Activated CD4-positive, CD25-positive, alpha-beta regulatory T cell (primary cell): ENCODE data around the gene ATP8A2.
"Not testable (repeated sequence)": the region's sequence is repeated elsewhere in the genome, so short reads cannot be mapped to it uniquely, and the experiment has no call there.

Source experiments
- DNase-seq, 4 experiments: peaks; one replicate each; lab custom pipeline; 2025; lab: John Stamatoyannopoulos, UW

The ATP8A2 gene

DNA sequence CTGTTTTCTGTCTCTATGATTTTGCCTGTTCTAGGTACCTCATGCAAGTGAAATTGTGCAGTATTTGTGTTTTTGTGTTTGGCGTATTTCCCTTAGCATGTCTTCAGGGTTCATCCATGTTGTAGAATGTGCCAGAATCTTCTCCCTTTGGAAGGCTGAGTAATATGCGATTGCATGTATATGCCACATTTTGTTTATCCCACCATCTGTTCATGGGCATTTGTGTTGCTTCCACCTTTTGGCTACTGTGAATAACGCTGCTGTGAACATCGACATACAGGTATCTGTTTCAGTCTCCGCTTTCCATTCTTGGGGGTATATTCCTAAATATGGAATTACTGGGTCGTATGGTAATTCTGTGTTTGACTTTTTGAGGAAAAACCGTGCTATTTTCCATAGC lies 190.0 kb downstream of the ATP8A2 start:
- DNase-seq, result no peak

GRCh38 chr13:25570185-25570584 lies 198.4 kb downstream of the ATP8A2 start:
- DNase-seq, result no peak

- DNase-seq, result no peak
These were observed 199.5 kb downstream of the ATP8A2 start for GRCh38 chr13:25571237-25571636.

DNA sequence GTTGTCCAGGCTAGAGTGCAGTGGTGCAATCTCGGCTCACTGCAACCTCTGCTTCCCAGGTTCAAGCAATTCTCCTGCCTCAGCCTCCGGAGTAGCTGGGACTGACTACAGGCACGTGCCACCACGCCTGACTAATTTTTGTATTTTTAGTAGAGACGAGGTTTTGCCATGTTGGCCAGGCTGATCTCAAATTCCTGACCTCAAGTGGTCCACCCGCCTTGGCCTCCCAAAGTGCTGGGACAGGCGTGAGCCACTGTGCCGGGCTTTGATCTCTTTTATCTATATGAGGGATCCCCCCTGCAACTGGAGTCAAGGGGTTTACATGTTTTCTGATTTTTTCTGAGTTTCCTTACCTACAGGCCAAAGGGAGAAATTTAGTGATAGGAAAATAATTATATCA lies 200.4 kb downstream of the ATP8A2 start:
- not testable (repeated sequence) for DNase-seq

DNA sequence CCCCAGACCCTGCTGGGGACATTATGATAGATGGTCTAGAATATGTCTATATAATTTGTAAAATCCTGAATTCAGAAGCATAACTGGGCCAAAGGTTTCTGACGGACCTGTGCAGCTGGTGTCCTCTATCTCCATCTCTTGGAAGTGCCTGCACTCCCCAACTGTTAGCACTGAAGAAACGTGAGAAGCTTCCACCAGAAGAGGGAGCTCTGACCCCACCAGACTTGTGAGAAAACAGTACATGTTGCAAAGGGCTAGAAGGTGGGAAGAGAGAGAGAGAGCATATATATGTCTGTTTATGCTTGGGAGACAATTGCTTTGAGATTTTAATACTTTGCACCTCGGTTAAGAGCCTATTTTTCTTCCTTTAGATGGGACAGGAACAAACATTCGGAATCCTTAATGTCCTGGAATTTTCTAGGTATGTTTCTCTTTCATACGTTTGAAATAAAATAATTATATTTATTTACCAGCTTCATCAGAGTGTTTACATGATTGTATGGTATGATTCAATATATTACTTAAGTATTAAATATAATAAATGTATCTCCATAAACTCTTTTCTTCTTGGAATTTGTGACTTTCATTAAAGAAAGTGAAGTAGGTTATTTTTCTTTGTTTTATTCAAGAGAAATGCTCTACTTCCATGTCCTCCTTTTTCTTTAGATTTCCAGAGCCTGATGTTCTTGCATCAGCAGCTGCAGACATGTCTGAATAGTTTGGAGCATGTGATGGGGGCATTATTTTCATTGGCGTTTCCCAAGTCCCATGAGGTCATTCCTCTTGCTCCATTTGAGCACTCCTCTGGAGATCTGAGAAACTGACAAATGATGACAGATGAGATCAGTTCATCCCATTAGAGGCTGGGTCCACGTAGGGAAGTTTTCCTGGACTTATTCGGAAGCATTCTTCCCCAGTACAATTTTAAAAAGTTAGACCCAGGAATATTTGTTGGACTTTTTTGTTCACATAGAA lies 202.9 kb downstream of the ATP8A2 start:
- peak; percentile 7 to 27 (median 18) for DNase-seq

- DNase-seq, result no peak
These were observed 203.8 kb downstream of the ATP8A2 start for GRCh38 chr13:25575562-25575961.

GRCh38 chr13:25578526-25578925 lies 206.8 kb downstream of the ATP8A2 start:
- no peak for DNase-seq

DNA sequence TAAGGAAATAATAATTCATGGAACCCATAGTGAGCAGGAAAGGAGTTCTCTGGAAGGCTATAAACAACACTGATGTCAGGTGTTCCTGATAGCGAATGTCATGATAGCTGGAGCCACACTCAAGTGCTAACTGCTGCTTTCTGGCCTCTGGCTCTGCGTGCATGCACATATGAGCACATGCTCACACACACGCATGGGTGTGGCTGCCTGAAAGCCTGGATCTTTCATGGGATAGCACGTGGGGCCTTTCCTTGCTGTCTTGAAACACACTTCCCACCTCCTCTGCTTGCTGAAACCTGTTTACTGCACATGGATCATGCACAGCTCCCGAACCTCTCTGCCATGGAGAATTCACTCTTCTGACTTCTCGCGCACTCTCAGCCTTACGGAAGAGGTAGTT lies 207.4 kb downstream of the ATP8A2 start:
- DNase-seq, result no peak

DNA sequence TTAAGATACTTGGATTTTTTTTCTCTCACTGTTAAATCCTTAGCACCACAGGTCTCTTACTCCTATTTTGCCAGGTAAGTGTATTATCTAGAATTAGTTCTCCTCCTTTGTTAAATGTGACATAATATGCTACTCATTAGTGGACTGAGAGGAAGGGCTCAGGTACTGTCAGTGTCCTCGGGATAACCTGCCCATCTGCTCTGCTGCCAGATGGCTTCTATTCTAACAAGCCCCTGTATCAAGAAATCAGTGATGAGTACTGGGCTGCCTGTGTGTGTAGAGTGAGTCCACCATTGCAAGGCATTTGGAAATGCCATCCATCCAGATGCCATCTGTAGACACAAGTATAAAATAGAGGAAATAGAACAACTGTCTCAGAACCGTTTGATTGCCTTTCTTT lies 209.6 kb downstream of the ATP8A2 start:
- DNase-seq, result no peak

GRCh38 chr13:25584087-25584486 lies 212.3 kb downstream of the ATP8A2 start:
- no peak for DNase-seq

- no peak for DNase-seq
These were observed 213.2 kb downstream of the ATP8A2 start for GRCh38 chr13:25585000-25585399.

DNA sequence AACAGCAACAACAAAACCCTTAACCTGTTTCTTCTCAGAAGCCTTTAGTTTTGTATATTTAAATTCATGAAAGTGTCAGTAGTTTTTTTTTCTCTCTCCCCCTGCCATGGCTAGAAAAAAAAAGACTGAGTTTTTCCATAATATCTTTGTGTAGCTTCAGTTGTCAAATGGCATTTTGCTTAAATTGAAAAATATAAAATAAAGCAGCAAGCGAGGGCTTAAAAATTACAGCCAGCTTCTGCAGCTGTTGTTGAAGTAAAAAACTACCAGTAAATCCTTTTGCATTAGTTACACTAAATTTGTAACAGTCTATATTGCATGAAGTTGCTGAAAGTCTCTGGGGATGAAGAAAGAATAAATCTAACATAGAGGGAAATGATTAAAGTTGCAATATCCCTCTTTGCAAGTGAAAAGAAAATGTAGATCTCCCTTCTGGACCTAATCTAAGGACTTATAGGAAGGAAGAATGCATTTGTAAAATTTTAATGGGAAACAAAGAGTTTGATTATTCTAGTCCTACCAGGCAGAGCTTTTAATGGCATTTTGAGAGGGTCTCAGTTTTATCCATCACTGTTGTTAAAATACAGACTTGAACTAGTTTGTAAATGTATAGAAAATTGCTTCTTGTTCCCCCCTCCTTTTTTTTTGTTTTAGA lies 215.7 kb downstream of the ATP8A2 start:
- no peak for DNase-seq

- DNase-seq, result no peak
These were observed 216.7 kb downstream of the ATP8A2 start for GRCh38 chr13:25588336-25589060.

DNA sequence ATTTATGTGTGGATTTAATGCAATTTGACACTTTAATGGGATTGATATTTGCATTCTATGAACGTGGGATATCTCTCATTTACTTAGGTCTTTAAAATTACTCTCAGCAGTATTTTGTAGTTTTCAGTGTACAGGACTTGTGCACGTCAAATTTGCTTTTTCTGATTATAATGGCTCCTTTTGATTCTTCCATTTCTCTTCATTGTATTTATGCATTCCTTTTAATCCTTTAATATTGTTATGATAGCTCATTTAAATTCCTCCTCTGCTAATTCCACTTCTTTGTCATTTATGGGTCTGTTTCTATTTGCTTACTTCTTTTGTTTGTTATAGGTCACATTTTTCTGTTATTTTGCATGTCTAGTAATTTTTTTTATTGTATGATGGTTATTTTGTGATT lies 226.6 kb downstream of the ATP8A2 start:
- DNase-seq, result no peak

DNA sequence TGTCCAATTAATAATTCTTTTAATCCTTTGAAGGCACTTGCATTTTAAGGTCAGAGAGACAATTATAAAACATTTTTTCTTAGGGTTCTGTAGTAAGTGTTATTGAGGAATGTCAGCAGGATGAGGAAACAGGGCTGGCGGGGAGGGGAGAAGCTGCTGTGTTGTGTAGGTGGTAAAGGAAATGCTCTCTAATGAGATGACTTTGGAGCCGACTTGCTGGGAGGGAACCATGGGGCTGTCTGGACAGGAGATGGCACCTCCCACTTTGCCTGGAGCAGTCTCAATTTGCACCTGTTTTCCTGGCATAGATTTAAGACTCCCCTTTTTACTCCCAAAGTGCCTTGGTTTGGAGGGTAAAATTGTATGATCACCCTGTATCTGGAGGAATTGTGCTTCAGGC lies 230.4 kb downstream of the ATP8A2 start:
- DNase-seq, result no peak

- no peak for DNase-seq
These were observed 232.3 kb downstream of the ATP8A2 start for GRCh38 chr13:25604106-25604505.

DNA sequence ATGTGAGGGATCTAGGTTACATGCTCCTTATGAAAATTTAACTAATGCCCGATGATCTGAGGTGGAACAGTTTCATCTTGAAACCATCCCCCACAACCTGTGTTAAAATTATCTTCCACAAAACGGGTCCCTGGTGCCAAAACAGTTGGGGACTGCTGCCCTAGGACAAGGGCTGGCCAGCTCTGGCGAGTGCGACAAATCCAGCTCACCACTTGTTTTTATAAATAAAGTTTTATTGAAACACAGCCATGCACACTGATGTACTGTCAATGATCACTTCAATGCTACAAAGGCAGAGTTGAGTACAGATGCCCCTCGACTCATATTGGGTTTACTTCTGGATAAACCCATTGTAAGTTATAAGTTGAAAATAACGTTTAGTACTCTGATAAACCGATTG lies 235.3 kb downstream of the ATP8A2 start:
- no peak for DNase-seq

DNA sequence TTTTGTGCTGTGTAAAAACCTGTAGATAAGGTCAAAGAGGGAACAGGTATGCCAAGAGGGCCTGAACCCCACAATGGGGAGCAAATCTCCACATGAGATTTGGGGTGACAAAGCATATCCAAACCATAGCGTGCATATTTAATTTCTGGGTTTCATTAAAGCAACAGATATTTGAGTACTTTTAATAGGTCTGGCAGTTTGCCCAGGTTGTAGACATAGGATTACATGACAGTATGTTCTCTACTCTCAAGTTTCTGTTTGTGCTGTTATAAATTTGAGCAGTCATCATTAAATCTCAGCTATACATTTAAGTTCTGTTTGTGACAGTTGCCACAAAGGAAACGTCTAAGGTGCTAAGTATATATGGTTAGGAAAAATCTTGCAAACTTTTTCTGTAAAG lies 236.4 kb downstream of the ATP8A2 start:
- no peak for DNase-seq

- no peak for DNase-seq
These were observed 244.9 kb downstream of the ATP8A2 start for GRCh38 chr13:25616674-25617073.

DNA sequence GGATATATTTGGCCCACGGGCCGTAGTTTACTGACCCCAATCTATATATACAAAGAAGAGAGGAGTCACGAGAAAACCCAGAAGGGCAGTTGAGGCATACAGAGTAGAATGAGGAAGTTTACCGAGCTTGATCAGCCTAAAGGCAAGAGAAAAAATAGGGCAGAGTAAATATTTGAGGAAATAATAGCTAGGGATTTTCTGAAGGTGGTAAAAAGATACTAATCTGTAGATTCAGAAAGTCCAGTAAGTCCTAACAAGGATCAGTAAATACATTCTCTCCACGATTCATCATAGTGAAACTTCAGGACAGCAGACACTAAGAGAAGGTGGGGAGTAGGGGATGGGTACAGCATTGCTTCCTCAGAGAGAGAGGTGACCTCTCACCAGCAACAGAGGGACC lies 248.1 kb downstream of the ATP8A2 start:
- DNase-seq, result no peak

- no peak for DNase-seq
These were observed 253.6 kb downstream of the ATP8A2 start for GRCh38 chr13:25625414-25625813.

DNA sequence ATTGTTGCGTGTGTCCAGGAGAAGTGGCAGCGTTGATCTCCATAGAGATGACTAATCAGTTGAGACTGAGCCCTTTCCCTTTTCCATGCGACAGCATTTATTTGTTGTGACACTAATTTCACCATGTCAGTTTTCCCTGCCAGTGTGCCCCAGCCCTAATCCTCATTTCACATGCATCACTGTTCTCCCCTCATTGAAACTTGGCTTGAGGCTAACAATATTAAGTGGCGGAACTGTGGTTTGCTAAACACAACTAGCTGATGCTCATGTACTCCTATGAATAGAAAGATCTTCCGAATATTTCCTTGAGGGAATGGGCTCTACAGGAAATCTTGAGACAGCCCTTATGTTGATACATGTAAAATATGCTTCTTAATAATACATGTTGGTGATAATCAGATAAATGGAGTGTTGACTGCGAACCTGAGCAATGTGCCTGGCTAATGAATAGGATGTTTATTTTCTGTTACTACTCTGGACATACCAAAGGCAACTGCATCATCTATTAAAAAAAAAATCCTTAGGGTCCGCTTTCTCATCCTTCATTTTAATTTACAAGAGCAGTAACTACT lies 258.6 kb downstream of the ATP8A2 start:
- DNase-seq, result no peak
